Activated naive CD8-positive, alpha-beta T cell treated with anti-CD3 and anti-CD28 coated beads, Interleukin-2, amount 50 U/mL, for 16 hours (primary cell): ENCODE measurements around the gene MAD2L2.

Experiments used
- DNase-seq: peaks from one replicate; pipeline ENCODE4 v3.0.0-alpha.2; 2020; ENCODE audit warnings: low read depth, low spot score

MAD2L2 gene

GRCh38 chr1:11704691-11705475, 23.9 kb upstream of the MAD2L2 start:
- no peak for DNase-seq

GRCh38 chr1:11704194-11704529, 23.2 kb upstream of the MAD2L2 start:
- DNase-seq = no peak

GRCh38 chr1:11703357-11704193, 22.6 kb upstream of the MAD2L2 start:
- DNase-seq = no peak

GRCh38 chr1:11701981-11702803, 21.2 kb upstream of the MAD2L2 start:
- no peak for DNase-seq

GRCh38 chr1:11701551-11701961, 20.6 kb upstream of the MAD2L2 start:
- DNase-seq = no peak

- DNase-seq = no peak
These were observed 19.9 kb upstream of the MAD2L2 start for GRCh38 chr1:11700601-11701467.

- DNase-seq = no peak
These were observed 16.9 kb upstream of the MAD2L2 start for GRCh38 chr1:11697893-11698210.

- no peak for DNase-seq
These were observed 16.4 kb upstream of the MAD2L2 start for GRCh38 chr1:11697188-11697892.

GRCh38 chr1:11695861-11696260, 14.9 kb upstream of the MAD2L2 start:
- DNase-seq = no peak

GRCh38 chr1:11693917-11694316, 13.0 kb upstream of the MAD2L2 start:
- DNase-seq = no peak

- DNase-seq = no peak
These were observed 12.2 kb upstream of the MAD2L2 start for GRCh38 chr1:11693024-11693590.

- DNase-seq = no peak
These were observed 11.2 kb upstream of the MAD2L2 start for GRCh38 chr1:11691928-11692711.

- no peak for DNase-seq
These were observed 10.5 kb upstream of the MAD2L2 start, which contains the start of gene DRAXIN for GRCh38 chr1:11691302-11691914. Gene DRAXIN (plus strand): TSS chr1:11691710. CDS start chr1:11706259, 14,549 bp downstream.

GRCh38 chr1:11690397-11691301, 9.7 kb upstream of the MAD2L2 start:
- no peak for DNase-seq

- no peak for DNase-seq
These were observed 7.6 kb upstream of the MAD2L2 start for GRCh38 chr1:11688506-11688905.

- no peak for DNase-seq
These were observed 4.3 kb upstream of the MAD2L2 start for GRCh38 chr1:11685210-11685752.

GRCh38 chr1:11684070-11684469, 3.1 kb upstream of the MAD2L2 start:
- no peak for DNase-seq

GRCh38 chr1:11682799-11683198, 1.9 kb upstream of the MAD2L2 start:
- DNase-seq = no peak
